ENCODE measurements around the gene PCDHGA5.
"Not testable (repeated sequence)": the region's sequence is repeated elsewhere in the genome, so short reads cannot be mapped to it uniquely, and the experiment has no call there.

The PCDHGA5 gene

GRCh38 chr5:141340781-141341354, 23.1 kb upstream of the PCDHGA5 start:
- H3K4me3 ChIP-seq (ENCODE audit: low read length); H3K36me3 ChIP-seq (ENCODE audit: control insufficient read depth, insufficient read depth, low read length); H3K9ac ChIP-seq (ENCODE audit: low read length); H3K27ac ChIP-seq (ENCODE audit: low read depth, low read length); H3K4me1 ChIP-seq (ENCODE audit: control insufficient read depth, insufficient read depth, low read length); H3K27me3 ChIP-seq (ENCODE audit: control insufficient read depth, insufficient read depth, low read length): not testable (repeated sequence)

DNA sequence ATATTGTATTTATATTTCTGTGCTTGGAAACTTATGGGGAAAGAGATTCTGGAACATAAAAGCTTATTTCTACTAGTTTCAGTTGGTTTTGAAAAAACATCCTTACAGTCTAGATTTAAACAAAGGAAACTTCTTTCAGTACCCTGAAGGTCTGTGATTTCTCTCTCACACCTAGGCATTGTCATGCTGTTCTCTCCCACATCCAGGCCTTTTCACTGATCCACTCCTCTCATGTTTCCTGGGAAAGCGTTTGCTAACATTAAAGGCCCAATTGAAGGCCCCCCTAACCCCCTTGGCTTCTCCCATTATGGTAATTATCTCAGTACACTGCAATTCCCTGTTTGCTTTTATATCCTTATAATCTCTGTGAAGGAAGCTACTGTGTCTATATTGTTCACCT, 21.2 kb upstream of the PCDHGA5 start:
- Histone ChIP-seq H3K27me3 (ENCODE audit: control insufficient read depth, insufficient read depth, low read length) (no peaks in the 10 kb centered on the region), H3K9ac (ENCODE audit: low read length) (no peak overlapping the region), H3K4me1 (ENCODE audit: control insufficient read depth, insufficient read depth, low read length) (no peaks in the 10 kb centered on the region), H3K4me3 (ENCODE audit: low read length) (no peak overlapping the region), H3K27ac (ENCODE audit: low read depth, low read length) (no peak overlapping the region), H3K36me3 (ENCODE audit: control insufficient read depth, insufficient read depth, low read length) (no peaks in the 10 kb centered on the region)

- no peak within 1 kb of the TSS for H3K4me3 ChIP-seq (ENCODE audit: low read length)
- no peak within 1 kb of the TSS for H3K27ac ChIP-seq (ENCODE audit: low read depth, low read length)
- H3K9ac ChIP-seq (ENCODE audit: low read length) = no peak within 1 kb of the TSS
- H3K4me1 ChIP-seq (ENCODE audit: control insufficient read depth, insufficient read depth, low read length) = no peaks in the 10 kb centered on the region
- H3K27me3 ChIP-seq (ENCODE audit: control insufficient read depth, insufficient read depth, low read length) = no peaks in the 10 kb centered on the region
- no peaks in the 10 kb centered on the region for H3K36me3 ChIP-seq (ENCODE audit: control insufficient read depth, insufficient read depth, low read length)
These were observed 20.6 kb upstream of the PCDHGA5 start, which contains the start of gene PCDHGA3 for GRCh38 chr5:141343242-141343952. Gene PCDHGA3, plus strand, starts transcription at chr5:141343829. Its CDS starts 205 bp downstream, at chr5:141344034.

- H3K4me3 ChIP-seq (ENCODE audit: low read length) = no peak overlapping the region
- H3K27me3 ChIP-seq (ENCODE audit: control insufficient read depth, insufficient read depth, low read length) = no peaks in the 10 kb centered on the region
- H3K27ac ChIP-seq (ENCODE audit: low read depth, low read length) = no peak overlapping the region
- no peaks in the 10 kb centered on the region for H3K4me1 ChIP-seq (ENCODE audit: control insufficient read depth, insufficient read depth, low read length)
- H3K36me3 ChIP-seq (ENCODE audit: control insufficient read depth, insufficient read depth, low read length) = no peaks in the 10 kb centered on the region
- no peak overlapping the region for H3K9ac ChIP-seq (ENCODE audit: low read length)
These were observed 20.0 kb upstream of the PCDHGA5 start for GRCh38 chr5:141343953-141344463.

GRCh38 chr5:141345327-141345726, 18.6 kb upstream of the PCDHGA5 start:
- H3K27me3 ChIP-seq (ENCODE audit: control insufficient read depth, insufficient read depth, low read length) = no peaks in the 10 kb centered on the region
- no peak overlapping the region for H3K4me3 ChIP-seq (ENCODE audit: low read length)
- no peak overlapping the region for H3K27ac ChIP-seq (ENCODE audit: low read depth, low read length)
- H3K36me3 ChIP-seq (ENCODE audit: control insufficient read depth, insufficient read depth, low read length) = no peaks in the 10 kb centered on the region
- H3K9ac ChIP-seq (ENCODE audit: low read length) = no peak overlapping the region
- no peaks in the 10 kb centered on the region for H3K4me1 ChIP-seq (ENCODE audit: control insufficient read depth, insufficient read depth, low read length)

- not testable (repeated sequence) for H3K36me3 ChIP-seq (ENCODE audit: control insufficient read depth, insufficient read depth, low read length); H3K27me3 ChIP-seq (ENCODE audit: control insufficient read depth, insufficient read depth, low read length); H3K4me1 ChIP-seq (ENCODE audit: control insufficient read depth, insufficient read depth, low read length); H3K9ac ChIP-seq (ENCODE audit: low read length); H3K27ac ChIP-seq (ENCODE audit: low read depth, low read length); H3K4me3 ChIP-seq (ENCODE audit: low read length)
These were observed 17.9 kb upstream of the PCDHGA5 start for GRCh38 chr5:141346017-141346416.

DNA sequence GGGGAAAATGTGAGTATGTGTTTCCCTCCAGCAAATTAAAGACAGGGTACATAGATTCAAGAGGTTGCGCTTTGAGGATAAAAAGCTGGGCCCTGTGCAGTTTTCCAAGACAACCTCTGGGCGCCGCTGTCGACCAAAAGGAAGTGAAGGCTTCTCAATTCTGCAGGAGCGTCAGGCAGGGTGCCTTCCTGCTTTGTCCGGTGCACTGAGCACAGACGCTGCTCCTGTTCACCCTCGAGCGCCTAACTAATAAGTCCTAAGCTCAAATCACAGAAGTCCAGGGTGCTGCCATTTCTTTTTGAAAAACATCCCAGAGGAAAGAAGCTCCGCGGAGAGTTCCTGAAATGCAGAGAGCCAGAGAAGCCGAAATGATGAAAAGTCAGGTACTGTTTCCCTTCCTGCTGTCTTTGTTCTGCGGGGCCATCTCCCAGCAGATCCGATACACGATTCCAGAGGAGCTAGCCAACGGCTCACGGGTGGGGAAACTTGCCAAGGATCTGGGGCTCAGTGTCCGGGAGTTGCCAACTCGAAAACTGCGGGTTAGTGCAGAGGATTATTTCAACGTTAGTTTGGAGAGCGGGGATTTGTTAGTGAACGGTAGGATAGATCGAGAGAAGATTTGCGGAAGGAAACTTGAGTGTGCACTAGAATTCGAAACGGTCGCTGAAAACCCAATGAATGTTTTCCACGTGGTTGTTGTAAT, 13.9 kb upstream of the PCDHGA5 start, which contains the start of gene PCDHGB1:
PCDHGB1 (plus strand) TSS at position 183 of the 703 bp plus-strand sequence; CDS start at position 345, 162 bp downstream.
- H3K9ac ChIP-seq (ENCODE audit: low read length) = no peak within 1 kb of the TSS
- H3K4me1 ChIP-seq (ENCODE audit: control insufficient read depth, insufficient read depth, low read length) = no peaks in the 10 kb centered on the region
- H3K4me3 ChIP-seq (ENCODE audit: low read length) = peak within 1 kb of the TSS; percentile 52
- H3K27ac ChIP-seq (ENCODE audit: low read depth, low read length) = no peak within 1 kb of the TSS
- no peaks in the 10 kb centered on the region for H3K27me3 ChIP-seq (ENCODE audit: control insufficient read depth, insufficient read depth, low read length)
- no peaks in the 10 kb centered on the region for H3K36me3 ChIP-seq (ENCODE audit: control insufficient read depth, insufficient read depth, low read length)

GRCh38 chr5:141351591-141351990, 12.4 kb upstream of the PCDHGA5 start:
- H3K27me3 ChIP-seq (ENCODE audit: control insufficient read depth, insufficient read depth, low read length) = no peaks in the 10 kb centered on the region

DNA sequence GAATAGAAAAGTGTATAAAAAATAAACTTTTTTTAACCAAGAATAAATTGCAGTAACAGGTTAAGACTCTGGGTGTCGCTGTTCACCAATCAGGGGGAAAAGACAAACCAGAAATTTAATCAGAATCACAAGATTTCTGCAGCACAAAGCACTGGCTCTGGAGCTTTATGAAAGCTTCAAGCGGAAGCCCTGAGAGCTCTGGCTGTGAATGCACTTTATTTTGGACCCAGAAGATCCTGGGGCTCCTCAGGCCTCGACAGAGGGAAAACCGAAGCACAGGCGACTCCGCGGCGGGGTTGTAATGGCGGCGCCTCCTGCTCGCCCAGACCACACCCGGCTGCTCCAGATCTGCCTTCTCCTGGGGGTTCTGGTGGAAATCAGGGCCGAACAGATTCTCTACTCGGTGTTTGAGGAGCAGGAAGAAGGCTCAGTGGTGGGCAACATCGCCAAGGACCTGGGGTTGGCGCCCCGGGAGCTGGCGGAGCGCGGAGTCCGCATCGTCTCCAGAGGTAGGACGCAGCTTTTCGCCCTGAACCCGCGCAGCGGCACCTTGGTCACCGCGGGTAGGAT, 9.0 kb upstream of the PCDHGA5 start, which contains the start of gene PCDHGA4:
PCDHGA4 (plus strand) TSS at position 122 of the 570 bp plus-strand sequence; CDS start at position 209, 87 bp downstream.
- no peak within 1 kb of the TSS for H3K27ac ChIP-seq (ENCODE audit: low read depth, low read length)
- H3K4me3 ChIP-seq (ENCODE audit: low read length) = peak within 1 kb of the TSS; percentile 29
- no peak within 1 kb of the TSS for H3K9ac ChIP-seq (ENCODE audit: low read length)
- no peaks in the 10 kb centered on the region for H3K36me3 ChIP-seq (ENCODE audit: control insufficient read depth, insufficient read depth, low read length)
- H3K4me1 ChIP-seq (ENCODE audit: control insufficient read depth, insufficient read depth, low read length) = no peaks in the 10 kb centered on the region
- H3K27me3 ChIP-seq (ENCODE audit: control insufficient read depth, insufficient read depth, low read length) = no peaks in the 10 kb centered on the region

More at GRCh38 chr5:141351591-141351990, 12.4 kb upstream of the PCDHGA5 start:
- Histone ChIP-seq H3K27ac (ENCODE audit: low read depth, low read length) (no peak overlapping the region), H3K36me3 (ENCODE audit: control insufficient read depth, insufficient read depth, low read length) (no peaks in the 10 kb centered on the region), H3K4me1 (ENCODE audit: control insufficient read depth, insufficient read depth, low read length) (no peaks in the 10 kb centered on the region), H3K4me3 (ENCODE audit: low read length) (no peak overlapping the region), H3K9ac (ENCODE audit: low read length) (no peak overlapping the region)

- H3K27me3 ChIP-seq (ENCODE audit: control insufficient read depth, insufficient read depth, low read length) = no peaks in the 10 kb centered on the region
- H3K27ac ChIP-seq (ENCODE audit: low read depth, low read length) = no peak overlapping the region
- no peaks in the 10 kb centered on the region for H3K4me1 ChIP-seq (ENCODE audit: control insufficient read depth, insufficient read depth, low read length)
- H3K9ac ChIP-seq (ENCODE audit: low read length) = no peak overlapping the region
- no peaks in the 10 kb centered on the region for H3K36me3 ChIP-seq (ENCODE audit: control insufficient read depth, insufficient read depth, low read length)
- H3K4me3 ChIP-seq (ENCODE audit: low read length) = peak overlapping the region; percentile 29
These were observed 8.3 kb upstream of the PCDHGA5 start for GRCh38 chr5:141355641-141356040.

- Histone ChIP-seq H3K36me3 (ENCODE audit: control insufficient read depth, insufficient read depth, low read length) (no peaks in the 10 kb centered on the region), H3K27me3 (ENCODE audit: control insufficient read depth, insufficient read depth, low read length) (no peaks in the 10 kb centered on the region), H3K4me3 (ENCODE audit: low read length) (no peak overlapping the region), H3K27ac (ENCODE audit: low read depth, low read length) (no peak overlapping the region), H3K9ac (ENCODE audit: low read length) (no peak overlapping the region), H3K4me1 (ENCODE audit: control insufficient read depth, insufficient read depth, low read length) (no peaks in the 10 kb centered on the region)
These were observed 7.8 kb upstream of the PCDHGA5 start for GRCh38 chr5:141356133-141356532.

- no peaks in the 10 kb centered on the region for H3K4me1 ChIP-seq (ENCODE audit: control insufficient read depth, insufficient read depth, low read length)
- no peaks in the 10 kb centered on the region for H3K36me3 ChIP-seq (ENCODE audit: control insufficient read depth, insufficient read depth, low read length)
- H3K9ac ChIP-seq (ENCODE audit: low read length) = no peak overlapping the region
- H3K4me3 ChIP-seq (ENCODE audit: low read length) = no peak overlapping the region
- no peaks in the 10 kb centered on the region for H3K27me3 ChIP-seq (ENCODE audit: control insufficient read depth, insufficient read depth, low read length)
- H3K27ac ChIP-seq (ENCODE audit: low read depth, low read length) = no peak overlapping the region
These were observed 7.0 kb upstream of the PCDHGA5 start for GRCh38 chr5:141356950-141357349.

All from rectal smooth muscle tissue (tissue), 1 donor.